ENCODE measurements around the gene CYP3A4.

The CYP3A4 gene

DNA sequence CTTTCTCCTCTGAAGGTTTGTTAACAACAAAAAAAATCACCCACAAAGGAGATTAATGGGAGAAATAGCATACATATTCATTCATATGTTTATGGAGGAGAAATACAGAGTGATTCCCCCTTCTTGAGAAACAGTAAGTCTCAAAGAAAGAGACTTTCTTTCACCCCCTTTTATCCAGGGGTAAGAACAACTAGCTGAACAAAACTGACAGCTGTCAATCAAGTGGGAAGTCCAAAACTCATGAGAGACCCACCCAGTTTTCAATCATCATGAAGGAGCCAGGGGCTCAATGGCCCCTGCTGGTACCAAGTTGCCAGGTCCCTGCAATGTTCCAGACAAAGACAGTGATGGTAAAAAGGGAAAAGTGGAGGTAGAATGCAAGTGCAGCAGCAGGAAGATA is 41.9 kb upstream of the CYP3A4 start:
- TF ChIP-seq, protein P1, sequence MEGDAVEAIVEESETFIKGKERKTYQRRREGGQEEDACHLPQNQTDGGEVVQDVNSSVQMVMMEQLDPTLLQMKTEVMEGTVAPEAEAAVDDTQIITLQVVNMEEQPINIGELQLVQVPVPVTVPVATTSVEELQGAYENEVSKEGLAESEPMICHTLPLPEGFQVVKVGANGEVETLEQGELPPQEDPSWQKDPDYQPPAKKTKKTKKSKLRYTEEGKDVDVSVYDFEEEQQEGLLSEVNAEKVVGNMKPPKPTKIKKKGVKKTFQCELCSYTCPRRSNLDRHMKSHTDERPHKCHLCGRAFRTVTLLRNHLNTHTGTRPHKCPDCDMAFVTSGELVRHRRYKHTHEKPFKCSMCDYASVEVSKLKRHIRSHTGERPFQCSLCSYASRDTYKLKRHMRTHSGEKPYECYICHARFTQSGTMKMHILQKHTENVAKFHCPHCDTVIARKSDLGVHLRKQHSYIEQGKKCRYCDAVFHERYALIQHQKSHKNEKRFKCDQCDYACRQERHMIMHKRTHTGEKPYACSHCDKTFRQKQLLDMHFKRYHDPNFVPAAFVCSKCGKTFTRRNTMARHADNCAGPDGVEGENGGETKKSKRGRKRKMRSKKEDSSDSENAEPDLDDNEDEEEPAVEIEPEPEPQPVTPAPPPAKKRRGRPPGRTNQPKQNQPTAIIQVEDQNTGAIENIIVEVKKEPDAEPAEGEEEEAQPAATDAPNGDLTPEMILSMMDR (conservative IDR thresholded peaks at IDR 0.05; ENCODE audit: low read depth, low read length), result no peak
- DNase-seq (ENCODE audit: low read depth), result no peak
- no peak overlapping the region for H3K4me3 ChIP-seq (ENCODE audit: low read length)

DNA sequence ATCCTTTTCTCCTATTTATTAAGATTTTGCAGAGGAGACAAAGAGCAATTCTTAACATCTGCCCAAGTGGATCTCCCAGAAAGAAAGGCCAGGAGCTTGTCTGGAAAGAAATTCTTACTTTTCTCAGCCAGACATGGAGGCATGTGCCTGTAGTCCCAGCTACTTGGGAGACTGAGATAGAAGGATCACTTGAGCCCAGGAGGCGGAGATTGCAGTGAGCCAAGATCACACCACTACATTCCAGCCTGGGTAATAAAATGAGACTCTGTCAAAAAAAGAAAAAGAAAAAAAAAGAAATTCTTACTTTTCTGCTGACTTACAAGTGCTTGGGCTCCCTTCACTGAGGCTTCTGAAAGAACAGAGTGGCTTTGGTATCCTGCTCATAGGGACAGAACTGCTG is 41.5 kb upstream of the CYP3A4 start:
- TF ChIP-seq, protein P1 (conservative IDR thresholded peaks at IDR 0.05; ENCODE audit: low read depth, low read length), result no peak
- H3K4me3 ChIP-seq (ENCODE audit: low read length), result no peak overlapping the region
- DNase-seq (ENCODE audit: low read depth), result no peak

DNA sequence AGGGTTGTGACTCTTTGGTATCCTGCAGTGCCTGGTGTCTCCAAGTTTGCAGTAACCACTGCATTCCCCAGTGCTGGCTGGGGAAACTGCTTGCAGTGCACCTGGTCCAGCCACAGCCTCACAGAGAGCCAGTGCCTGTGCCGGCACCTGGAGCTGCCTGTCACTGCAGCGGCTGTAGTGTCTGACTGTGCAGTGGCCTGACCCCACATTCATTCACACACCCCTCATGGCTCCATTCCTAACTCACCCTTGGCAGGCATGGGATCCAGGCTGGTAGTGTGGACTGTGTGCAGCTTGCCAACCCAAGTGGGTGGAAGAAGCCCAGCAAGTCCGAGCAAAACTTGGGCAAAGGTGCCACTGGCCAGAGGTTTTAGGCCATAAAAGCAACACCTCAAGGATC is 40.1 kb upstream of the CYP3A4 start:
- no peak for DNase-seq (ENCODE audit: low read depth)
- TF ChIP-seq, protein P1 (conservative IDR thresholded peaks at IDR 0.05; ENCODE audit: low read depth, low read length), result no peak
- H3K4me3 ChIP-seq (ENCODE audit: low read length), result no peak overlapping the region

DNA sequence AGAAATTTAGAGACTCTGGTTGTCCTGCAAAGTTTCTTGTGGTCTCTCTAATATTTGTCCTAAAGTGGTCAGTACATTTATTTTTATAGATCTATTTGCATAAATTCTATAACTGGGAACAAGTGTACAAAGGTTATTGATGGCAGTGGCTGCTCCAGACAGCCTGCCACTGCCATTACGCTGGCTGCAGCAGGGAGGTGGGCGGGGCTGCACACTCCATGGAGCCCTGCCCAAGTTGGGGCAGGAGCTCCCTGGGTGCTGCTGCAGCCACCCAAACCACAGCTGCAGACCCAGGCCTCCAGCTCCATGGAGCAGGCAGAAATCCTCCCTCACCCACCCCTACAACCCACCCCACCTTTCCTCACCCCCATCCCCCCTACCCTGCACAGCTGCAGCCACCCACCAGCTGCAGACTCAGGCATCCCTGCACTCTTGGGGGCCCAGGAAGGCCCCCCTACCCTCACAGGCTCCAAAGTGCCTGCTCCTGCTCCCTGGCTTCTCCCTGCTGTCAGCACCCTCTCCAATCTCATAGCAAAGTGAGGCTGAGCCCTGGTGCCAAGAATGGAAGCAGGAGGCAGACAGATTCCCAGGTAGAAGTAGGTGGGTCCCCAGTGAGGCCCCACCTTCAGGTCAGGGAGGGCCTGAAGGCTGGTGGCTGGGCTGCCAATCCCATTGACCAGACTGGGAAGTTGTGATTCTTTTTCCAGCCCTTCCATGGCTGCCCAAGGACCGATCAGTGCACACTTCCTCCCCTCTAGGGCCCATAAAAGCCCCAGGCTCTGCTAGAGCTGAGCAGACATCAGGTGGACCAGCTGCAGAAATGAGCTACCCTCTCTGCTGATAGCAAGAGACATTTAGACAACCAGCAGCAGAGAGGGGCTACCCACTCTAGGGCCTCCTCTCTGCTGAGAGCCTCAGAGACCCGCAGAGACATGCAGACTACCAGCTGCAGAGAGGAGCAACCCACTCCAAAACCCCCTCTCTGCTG is 39.0 kb upstream of the CYP3A4 start:
- no peak for DNase-seq (ENCODE audit: low read depth)
- TF ChIP-seq, protein P1 (conservative IDR thresholded peaks at IDR 0.05; ENCODE audit: low read depth, low read length), result no peak
- no peak overlapping the region for H3K4me3 ChIP-seq (ENCODE audit: low read length)

DNA sequence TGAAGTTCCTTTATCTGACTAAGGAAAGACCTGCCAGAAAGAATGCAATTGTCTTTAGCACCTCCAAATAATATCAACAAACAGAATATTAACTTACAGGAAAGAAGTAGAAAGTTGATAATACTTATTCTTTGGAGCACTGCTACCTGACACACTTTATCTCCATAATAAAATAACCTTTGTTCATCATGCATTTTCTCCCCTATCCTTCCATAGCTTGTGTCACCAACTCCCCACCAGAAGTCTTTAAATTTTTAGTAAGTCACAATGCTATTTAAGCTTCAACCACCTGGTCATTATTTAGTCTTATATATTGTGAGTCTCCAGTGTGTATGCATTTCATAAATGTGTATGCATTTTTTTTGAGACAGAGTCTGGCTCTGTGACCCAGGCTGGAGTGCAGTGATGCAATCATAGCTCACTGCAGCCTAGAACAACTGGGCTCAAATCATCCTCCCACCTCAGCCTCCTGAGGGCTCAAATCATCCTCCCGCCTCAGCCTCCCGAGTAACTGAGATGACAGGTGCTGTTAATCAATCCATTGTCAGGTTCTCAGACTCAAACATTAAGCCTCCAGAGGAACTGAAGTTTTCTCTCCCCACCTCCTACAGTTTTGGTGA is 36.5 kb upstream of the CYP3A4 start:
- DNase-seq (ENCODE audit: low read depth), result no peak
- TF ChIP-seq, protein P1 (conservative IDR thresholded peaks at IDR 0.05; ENCODE audit: low read depth, low read length), result no peak
- no peak overlapping the region for H3K4me3 ChIP-seq (ENCODE audit: low read length)

DNA sequence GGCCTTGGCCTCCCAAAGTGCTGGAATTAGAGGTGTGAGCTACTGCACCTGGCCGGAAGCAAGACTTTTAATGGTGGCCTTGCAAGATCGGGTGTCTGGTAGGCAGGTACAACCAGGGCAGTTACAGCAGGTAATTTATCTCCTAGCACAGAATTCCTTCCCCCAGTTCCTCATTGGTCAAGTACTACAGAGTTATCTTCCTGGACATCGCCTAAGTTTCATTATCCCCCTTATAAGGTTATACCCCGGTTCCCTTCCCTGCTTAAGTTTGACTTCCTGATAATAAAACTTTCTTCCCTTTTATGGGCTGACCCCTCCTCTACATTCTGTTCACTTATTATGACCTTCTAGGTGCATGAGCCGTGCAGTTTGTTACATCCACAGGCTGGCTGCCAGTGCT is 24.8 kb upstream of the CYP3A4 start:
- H3K4me3 ChIP-seq (ENCODE audit: low read length), result no peak overlapping the region
- TF ChIP-seq, protein P1 (conservative IDR thresholded peaks at IDR 0.05; ENCODE audit: low read depth, low read length), result no peak
- no peak for DNase-seq (ENCODE audit: low read depth)
